Activated T-helper 2 cell treated with anti-CD3 and anti-CD28 coated beads, Interferon-gamma antibody, Interleukin-2, Interleukin-4, amounts not matched to agents 10 μg/mL and 5 μg/mL and 100 μg/mL, durations not matched to agents 14 hours and 24 hours and 36 hours (primary cell): ENCODE measurements around the gene PDE4B. TPM values are rescaled to one million over a fixed set of nuclear protein-coding genes. Genes with fewer than 3 reads are reported as not detected.
"Not testable (repeated sequence)": the region's sequence is repeated elsewhere in the genome, so short reads cannot be mapped to it uniquely, and the experiment has no call there.

ENCODE experiments used
- DNase-seq: peaks from one replicate; pipeline ENCODE4 v3.0.0; 2021; ENCODE audit warnings: low spot score
- H3K27ac Mint-ChIP-seq: one replicate; pipeline ENCODE4 v1.8.0; 2021; ENCODE audit warnings: mixed read lengths
- H3K27me3 Mint-ChIP-seq: one replicate; pipeline ENCODE4 v1.8.0; 2021; ENCODE audit warnings: low read depth, mixed read lengths
- H3K36me3 Mint-ChIP-seq: one replicate; pipeline ENCODE4 v1.8.0; 2021; ENCODE audit warnings: low read depth, mixed read lengths
- H3K4me1 Mint-ChIP-seq: one replicate; pipeline ENCODE4 v1.8.0; 2021; ENCODE audit warnings: low read depth, mixed read lengths
- H3K4me3 Mint-ChIP-seq: one replicate; pipeline ENCODE4 v1.8.0; 2021; ENCODE audit warnings: low read depth, mild to moderate bottlenecking, moderate library complexity, mixed read lengths
- H3K9me3 Mint-ChIP-seq: one replicate; pipeline ENCODE4 v1.8.0; 2021; ENCODE audit warnings: mixed read lengths
- intact Hi-C: fragments of 100-400 bp; cut with micrococcal nuclease; formaldehyde crosslinking; loops from one replicate; pipeline ENCODE4 v1.15.1; 2023
- total RNA-seq: library from RNA; stranded (reverse); gene quantifications from 2 replicates; pipeline ENCODE4 v1.2.3, GENCODE V29; 2022

The PDE4B gene
- total RNA-seq, 1 donor from 2014 or later: 14.0 TPM

DNA sequence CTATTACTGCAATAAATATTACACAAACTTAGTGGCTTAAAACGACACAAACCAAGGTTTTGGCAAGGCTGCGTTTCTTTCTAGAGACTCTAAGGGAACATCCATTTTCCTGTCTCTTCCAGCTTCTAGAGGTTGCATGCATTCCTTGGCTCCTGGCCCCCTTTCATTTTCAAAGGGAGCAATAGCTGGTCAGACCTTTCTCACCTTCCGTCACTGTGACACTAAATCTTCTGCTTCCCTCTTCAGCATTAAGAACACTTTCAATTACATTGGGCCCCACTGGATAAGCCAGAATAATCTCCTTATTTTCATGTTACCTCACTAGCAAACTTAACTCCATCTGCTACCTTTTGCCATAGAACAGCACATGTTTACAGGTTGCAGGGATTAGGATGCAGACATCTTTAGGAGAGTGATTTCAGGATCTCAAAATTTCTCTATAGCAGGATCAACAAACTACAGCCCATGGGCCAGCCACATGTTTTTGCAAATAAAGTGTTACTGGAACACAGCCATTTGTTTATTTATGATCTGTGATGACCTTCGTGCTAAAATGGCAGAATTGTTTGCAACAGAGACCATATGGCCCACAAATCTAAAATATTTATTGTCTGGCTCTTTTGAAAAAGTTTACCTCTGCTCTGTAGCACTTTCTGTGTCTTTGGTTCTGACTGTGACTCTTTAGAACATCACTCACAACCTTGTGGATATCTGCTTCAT is 519.7 kb downstream of the PDE4B start:
- H3K36me3 Mint-ChIP-seq: no peaks in the 10 kb centered on the region
- no peaks in the 10 kb centered on the region for H3K9me3 Mint-ChIP-seq
- DNase-seq: no peak
- no peak overlapping the region for H3K4me3 Mint-ChIP-seq
- intact Hi-C loops: no loop called here
- H3K27me3 Mint-ChIP-seq: peaks cover 12% of the 10 kb centered on the region
- H3K4me1 Mint-ChIP-seq: peaks cover 8% of the 10 kb centered on the region
- H3K27ac Mint-ChIP-seq: no peak overlapping the region

DNA sequence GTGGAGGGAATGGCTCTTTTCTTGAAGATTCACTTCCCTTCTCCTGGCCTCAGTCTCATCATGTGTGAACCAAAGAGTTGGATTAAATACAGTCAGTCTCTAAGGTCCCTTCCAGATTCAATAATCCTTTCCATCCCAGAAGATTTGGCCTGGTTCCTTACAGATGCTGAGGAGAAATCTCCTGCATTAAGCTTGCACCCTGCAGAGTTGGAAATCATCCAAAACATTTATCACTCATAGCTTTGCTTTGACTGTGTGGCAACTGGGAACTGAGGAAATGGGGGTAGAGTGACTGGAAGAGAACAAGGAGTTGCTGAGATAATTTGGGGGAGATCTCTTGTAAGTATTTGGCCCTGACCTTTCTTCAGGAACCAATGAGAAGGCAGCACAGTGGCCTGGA is 520.7 kb downstream of the PDE4B start:
- intact Hi-C loops: no loop called here
- H3K9me3 Mint-ChIP-seq: no peaks in the 10 kb centered on the region
- no peak overlapping the region for H3K4me3 Mint-ChIP-seq

DNA sequence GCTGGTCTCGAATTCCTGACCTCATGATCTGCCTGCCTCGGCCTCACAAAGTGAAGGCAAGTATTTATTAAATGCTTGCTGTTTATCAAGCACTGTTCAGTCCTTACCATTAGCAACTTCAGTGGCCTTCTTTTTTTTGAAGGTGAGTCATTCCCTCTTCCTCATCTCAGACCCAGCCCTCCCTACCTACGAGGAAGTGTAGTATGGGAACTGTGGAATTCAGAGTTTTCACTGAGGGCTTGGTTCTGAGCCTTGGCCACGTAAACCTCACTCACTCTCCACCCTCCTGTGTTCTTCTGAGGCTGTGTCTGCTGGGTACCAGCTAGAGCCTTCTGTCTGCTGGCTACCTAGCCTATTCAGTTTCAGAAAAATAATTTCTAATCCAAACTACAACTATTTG is 523.0 kb downstream of the PDE4B start:
- H3K4me3 Mint-ChIP-seq: no peak overlapping the region
- H3K27ac Mint-ChIP-seq: no peak overlapping the region
- H3K36me3 Mint-ChIP-seq: no peaks in the 10 kb centered on the region
- H3K9me3 Mint-ChIP-seq: no peaks in the 10 kb centered on the region
- DNase-seq: no peak
- peaks cover 10% of the 10 kb centered on the region for H3K27me3 Mint-ChIP-seq
- intact Hi-C loops: no loop called here
- peaks cover 8% of the 10 kb centered on the region for H3K4me1 Mint-ChIP-seq

More for the DNA sequence above, 520.7 kb downstream of the PDE4B start:
- H3K4me1 Mint-ChIP-seq: peaks cover 8% of the 10 kb centered on the region
- H3K36me3 Mint-ChIP-seq: no peaks in the 10 kb centered on the region
- peaks cover 12% of the 10 kb centered on the region for H3K27me3 Mint-ChIP-seq
- H3K27ac Mint-ChIP-seq: no peak overlapping the region
- no peak for DNase-seq

DNA sequence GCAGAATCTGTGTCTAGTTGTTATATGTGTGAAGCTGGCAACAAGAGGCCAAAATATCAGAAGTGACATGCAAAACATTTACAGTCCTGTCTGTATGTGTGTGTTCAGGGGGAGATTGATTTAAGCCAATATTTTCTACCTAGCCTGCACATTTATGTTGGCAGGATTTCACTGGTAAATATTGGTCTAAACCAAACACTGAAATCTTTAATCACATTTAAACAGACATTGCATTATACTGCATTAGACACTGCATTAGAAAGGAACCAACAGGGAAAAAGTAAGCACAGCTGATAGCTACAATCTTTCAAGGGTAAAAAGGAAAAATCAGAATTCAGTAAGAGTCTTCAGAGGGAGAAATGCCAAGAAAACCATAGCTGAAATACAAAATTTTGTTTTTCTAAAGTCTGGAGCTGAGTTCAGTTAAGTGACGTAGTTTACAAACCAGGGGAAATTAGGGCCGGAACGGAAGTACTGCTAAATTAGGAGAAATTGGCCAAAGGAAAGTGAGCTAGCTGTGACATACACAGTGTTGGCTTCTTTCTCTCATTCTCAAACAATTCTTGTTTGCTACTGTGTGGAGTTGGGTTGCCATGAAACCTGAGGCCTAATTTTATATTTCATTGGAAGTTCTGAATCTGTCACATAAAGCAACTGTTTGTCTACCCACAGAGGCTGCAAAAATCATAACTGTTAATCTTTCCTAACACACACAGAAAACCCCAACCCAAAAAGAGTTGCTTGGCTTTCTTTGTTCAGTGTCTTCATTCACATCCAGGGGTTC is 524.0 kb downstream of the PDE4B start:
- H3K4me1 Mint-ChIP-seq: peaks cover 8% of the 10 kb centered on the region
- no peak overlapping the region for H3K27ac Mint-ChIP-seq
- no peak overlapping the region for H3K4me3 Mint-ChIP-seq
- H3K36me3 Mint-ChIP-seq: peaks cover 4% of the 10 kb centered on the region
- DNase-seq: no peak
- intact Hi-C loops: no loop called here
- peaks cover 9% of the 10 kb centered on the region for H3K27me3 Mint-ChIP-seq
- H3K9me3 Mint-ChIP-seq: no peaks in the 10 kb centered on the region

DNA sequence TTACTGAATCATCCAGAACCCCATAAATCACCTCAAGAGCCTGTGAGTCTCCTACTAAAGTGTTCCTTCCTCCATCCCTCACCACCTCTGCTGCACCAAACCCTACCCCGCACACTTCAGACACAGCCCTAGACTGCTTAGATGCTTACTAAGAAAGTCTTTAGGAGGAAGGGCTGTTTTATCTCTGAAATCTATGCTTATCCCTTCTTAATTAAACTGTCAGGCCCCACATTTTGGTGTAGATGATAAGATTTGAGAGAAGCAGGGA is 524.5 kb downstream of the PDE4B start:
- H3K27ac Mint-ChIP-seq: no peak overlapping the region
- H3K9me3 Mint-ChIP-seq: no peaks in the 10 kb centered on the region
- intact Hi-C loops: no loop called here

DNA sequence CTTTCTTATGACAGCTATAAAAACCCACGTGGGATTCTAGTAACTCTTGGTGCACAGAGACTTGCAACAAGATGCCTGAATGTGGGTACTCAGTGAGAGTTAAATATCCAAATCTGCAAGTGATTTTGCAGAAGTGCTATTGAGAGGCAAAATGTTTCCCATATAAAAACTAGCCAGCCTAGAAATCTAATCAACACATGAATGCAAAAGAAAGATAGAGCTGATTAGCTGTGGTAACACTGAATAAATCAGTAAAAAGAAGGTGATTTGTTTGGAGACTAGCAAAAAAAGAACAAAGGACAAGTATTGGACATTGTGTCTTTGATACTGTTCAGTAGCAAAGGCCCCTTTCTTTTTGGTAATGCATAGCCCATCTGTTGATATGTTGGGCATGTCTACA is 527.5 kb downstream of the PDE4B start:
- peaks cover 4% of the 10 kb centered on the region for H3K36me3 Mint-ChIP-seq

More for the DNA sequence above, 524.5 kb downstream of the PDE4B start:
- H3K4me1 Mint-ChIP-seq: peaks cover 8% of the 10 kb centered on the region
- H3K36me3 Mint-ChIP-seq: peaks cover 4% of the 10 kb centered on the region
- peaks cover 9% of the 10 kb centered on the region for H3K27me3 Mint-ChIP-seq
- DNase-seq: no peak
- H3K4me3 Mint-ChIP-seq: no peak overlapping the region

DNA sequence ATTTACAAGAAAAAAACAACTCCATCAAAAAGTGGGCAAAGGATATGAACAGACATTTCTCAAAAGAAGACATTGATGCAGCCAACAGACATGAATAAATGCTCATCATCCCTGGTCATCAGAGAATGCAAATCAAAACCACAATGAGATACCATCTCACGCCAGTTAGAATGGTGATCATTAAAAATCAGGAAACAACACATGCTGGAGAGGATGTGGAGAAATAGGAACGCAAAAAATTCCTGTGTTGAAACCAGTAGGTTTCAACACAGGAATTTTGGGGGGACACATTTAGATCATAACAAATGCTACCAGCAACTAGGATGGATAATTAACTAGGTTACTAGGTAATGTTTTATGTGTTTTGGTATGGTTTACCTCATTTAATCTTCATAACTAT is 529.8 kb downstream of the PDE4B start:
- H3K9me3 Mint-ChIP-seq, H3K4me3 Mint-ChIP-seq, H3K27me3 Mint-ChIP-seq, H3K27ac Mint-ChIP-seq, DNase-seq, H3K36me3 Mint-ChIP-seq, intact Hi-C loops: not testable (repeated sequence)
- peaks cover 14% of the 10 kb centered on the region for H3K4me1 Mint-ChIP-seq

More for the DNA sequence above, 527.5 kb downstream of the PDE4B start:
- no peak for DNase-seq
- Mint-ChIP-seq H3K4me1 (peaks cover 20% of the 10 kb centered on the region), H3K27ac (no peak overlapping the region), H3K27me3 (peaks cover 6% of the 10 kb centered on the region), H3K4me3 (no peak overlapping the region), H3K9me3 (no peaks in the 10 kb centered on the region)
- intact Hi-C loops: no loop called here

DNA sequence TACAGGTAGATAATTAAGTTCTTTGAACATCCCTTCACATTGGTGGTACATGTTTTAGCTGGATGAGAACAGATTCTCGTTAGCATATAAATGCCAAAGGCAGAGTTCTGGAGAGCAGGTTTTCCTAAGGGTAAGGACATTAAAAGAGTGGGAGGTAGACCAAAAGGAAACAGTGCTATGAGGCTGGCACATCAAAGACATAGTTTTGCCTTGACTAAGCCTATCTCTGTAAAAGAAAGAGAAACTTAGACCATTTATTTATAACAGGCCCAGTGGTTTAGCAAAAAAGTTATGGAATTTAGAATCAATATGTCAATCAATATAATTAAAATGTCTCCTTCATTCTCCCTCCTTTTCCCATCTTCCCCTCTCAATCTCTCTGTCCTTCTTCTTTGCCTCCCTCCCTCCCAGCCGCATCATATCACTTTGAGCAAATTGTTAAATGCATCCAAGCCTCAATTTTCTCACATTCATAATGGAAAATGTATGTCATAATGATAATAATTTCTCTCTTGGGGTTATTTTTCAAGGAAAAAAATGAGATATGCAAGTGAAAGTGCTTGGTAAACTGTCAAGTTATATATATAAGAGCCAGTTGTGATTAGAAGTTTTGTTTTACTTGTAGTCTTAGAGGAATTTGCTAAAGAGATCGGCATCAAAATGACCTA is 531.4 kb downstream of the PDE4B start:
- intact Hi-C loops: loop anchor here (2.0 kb wide), 1 partner anchor 13 kb away; no protein-coding TSS in a partner anchor
- Mint-ChIP-seq H3K9me3 (no peaks in the 10 kb centered on the region), H3K36me3 (peaks cover 4% of the 10 kb centered on the region), H3K4me3 (no peak overlapping the region), H3K4me1 (peaks cover 22% of the 10 kb centered on the region), H3K27ac (no peak overlapping the region), H3K27me3 (peaks cover 4% of the 10 kb centered on the region)
- DNase-seq: no peak

DNA sequence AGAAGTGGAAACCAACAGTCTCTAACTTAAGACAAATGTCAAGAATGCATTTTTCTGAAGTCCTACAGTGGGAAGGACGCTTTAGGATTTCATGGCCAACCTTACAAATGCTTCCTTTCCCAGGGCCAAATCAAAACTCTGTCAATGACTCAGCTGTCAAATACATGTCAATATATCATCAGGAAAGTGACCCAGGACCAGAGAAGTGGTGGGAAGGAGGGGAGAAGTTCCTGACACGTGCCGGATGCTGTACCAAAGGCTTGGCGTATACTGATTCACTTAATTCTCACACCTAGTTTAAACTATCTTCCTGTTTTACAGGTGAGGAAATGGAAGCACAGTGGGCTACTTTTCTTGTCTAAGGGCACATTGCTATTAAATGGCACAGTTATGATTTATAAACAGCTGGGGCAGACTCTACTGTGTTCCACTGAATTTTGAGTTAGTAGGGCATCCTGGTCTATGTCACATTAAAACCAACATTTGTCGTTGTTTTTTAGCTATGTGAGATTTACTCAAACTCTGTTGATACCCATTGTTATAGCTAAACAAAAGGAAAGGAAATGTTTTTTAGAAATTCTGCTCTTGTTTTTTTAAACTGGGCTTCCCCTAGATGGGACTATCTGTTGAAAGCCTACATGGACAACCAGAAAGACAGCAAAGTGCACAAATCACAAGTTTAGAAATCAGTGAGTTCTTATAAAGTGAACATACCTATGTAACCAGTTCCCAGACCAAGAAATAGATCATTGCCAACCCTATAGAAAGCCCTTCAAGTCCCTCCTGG is 533.1 kb downstream of the PDE4B start:
- peaks cover 4% of the 10 kb centered on the region for H3K36me3 Mint-ChIP-seq
- H3K4me1 Mint-ChIP-seq: peaks cover 39% of the 10 kb centered on the region
- no peak for DNase-seq
- no peak overlapping the region for H3K4me3 Mint-ChIP-seq
- no peak overlapping the region for H3K27ac Mint-ChIP-seq
- H3K27me3 Mint-ChIP-seq: peaks cover 2% of the 10 kb centered on the region
- no peaks in the 10 kb centered on the region for H3K9me3 Mint-ChIP-seq
- intact Hi-C loops: loop anchor here (2.0 kb wide), 1 partner anchor 15 kb away; no protein-coding TSS in a partner anchor

DNA sequence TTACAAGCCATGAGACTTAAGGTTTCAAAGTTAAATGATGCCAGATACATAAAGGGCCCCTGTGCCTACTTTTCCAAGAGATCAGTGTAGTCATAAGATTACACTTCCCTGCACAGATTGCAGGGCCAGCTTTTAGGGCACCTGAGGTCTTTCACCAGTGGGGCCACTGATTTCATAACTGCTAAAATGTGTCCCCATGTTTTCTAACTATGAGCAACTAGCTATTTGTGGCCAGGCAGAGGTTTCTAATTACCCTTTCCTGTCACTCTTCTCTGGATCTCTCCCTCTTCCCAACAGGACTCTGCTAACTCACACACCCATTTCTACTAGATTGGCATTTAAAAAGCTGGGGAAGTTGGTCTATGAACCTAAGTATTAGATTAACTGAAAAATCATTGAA is 534.2 kb downstream of the PDE4B start:
- H3K9me3 Mint-ChIP-seq: no peaks in the 10 kb centered on the region
- H3K27me3 Mint-ChIP-seq: peaks cover 2% of the 10 kb centered on the region
- H3K4me3 Mint-ChIP-seq: no peak overlapping the region
- peaks cover 44% of the 10 kb centered on the region for H3K4me1 Mint-ChIP-seq
- no peak overlapping the region for H3K27ac Mint-ChIP-seq
- H3K36me3 Mint-ChIP-seq: no peaks in the 10 kb centered on the region
- intact Hi-C loops: no loop called here
- DNase-seq: no peak

DNA sequence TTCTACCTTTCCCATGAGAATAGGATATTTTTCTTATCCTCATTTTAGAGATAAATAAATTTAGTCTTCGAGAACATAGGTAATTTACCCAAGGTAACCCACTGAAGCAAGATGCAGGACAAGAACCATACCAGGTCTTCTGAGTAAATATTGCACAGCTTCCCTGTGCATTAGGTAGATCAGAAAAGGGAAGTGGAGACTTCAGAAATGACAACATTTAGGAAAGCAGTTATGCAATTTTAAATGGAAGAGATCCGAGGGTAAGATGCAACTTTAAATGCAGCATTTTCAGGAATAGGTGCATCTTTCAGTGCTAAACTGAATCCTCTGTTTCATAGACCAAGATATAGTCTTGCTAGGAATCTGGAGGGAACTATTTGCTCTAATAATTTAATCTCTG is 534.9 kb downstream of the PDE4B start:
- Mint-ChIP-seq H3K27me3 (no peaks in the 10 kb centered on the region), H3K27ac (no peak overlapping the region), H3K9me3 (no peaks in the 10 kb centered on the region), H3K4me3 (no peak overlapping the region), H3K4me1 (peaks cover 46% of the 10 kb centered on the region), H3K36me3 (no peaks in the 10 kb centered on the region)
- intact Hi-C loops: no loop called here
- DNase-seq: no peak

DNA sequence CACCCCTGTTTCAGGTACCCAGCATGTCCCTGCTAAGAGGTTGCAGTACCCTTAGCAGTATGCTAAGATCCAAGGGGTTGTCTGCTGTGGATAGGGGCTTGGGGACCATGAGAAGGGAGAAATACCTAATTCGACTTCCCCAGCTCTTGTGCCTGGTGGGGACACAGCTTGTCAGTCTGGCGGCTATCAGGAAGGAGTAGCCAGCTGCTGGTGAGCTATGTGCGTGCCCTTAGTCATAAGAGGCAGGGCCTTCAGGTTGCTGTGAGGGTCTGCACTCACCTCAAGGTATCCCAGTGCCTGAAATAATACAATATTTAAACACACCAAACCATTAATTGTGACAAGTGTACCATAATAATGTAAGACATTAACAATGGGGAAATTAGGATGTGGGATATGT is 536.2 kb downstream of the PDE4B start:
- no peak for DNase-seq
- H3K4me1 Mint-ChIP-seq: peaks cover 48% of the 10 kb centered on the region
- no peak overlapping the region for H3K27ac Mint-ChIP-seq
- no peaks in the 10 kb centered on the region for H3K27me3 Mint-ChIP-seq
- no peaks in the 10 kb centered on the region for H3K9me3 Mint-ChIP-seq
- H3K36me3 Mint-ChIP-seq: peaks cover 8% of the 10 kb centered on the region
- intact Hi-C loops: no loop called here
- H3K4me3 Mint-ChIP-seq: no peak overlapping the region
